MCF 10A (cell line): Measurements from ENCODE around the gene SLC7A5. TPM values are rescaled to one million over a fixed set of nuclear protein-coding genes. Genes with fewer than 3 reads are reported as not detected.
"Not testable (repeated sequence)": the region's sequence is repeated elsewhere in the genome, so short reads cannot be mapped to it uniquely, and the experiment has no call there.

Source experiments
- BruUV-seq: library from RNA; stranded (reverse); fragments of 400-500 nt; replicated peaks from 2 replicates; lab custom pipeline; 2021; lab: Mats Ljungman, UMichigan
- CTCF ChIA-PET: fragments of 300-600 bp; sonication (Branson Sonifier 250); formaldehyde crosslinking; extraction: SDS; loops from one replicate; lab custom pipeline; 2021; ENCODE audit warnings: antibody characterized with exemption, inconsistent platforms; lab: Yijun Ruan, JAX
- POLR2A ChIA-PET: fragments of 300-600, 350-650 bp; sonication (Branson Sonifier 250); formaldehyde crosslinking; extraction: SDS; loops from one replicate; lab custom pipeline; 2020; ENCODE audit warnings: antibody characterized with exemption, inconsistent platforms; lab: Yijun Ruan, JAX
- DNase-seq: peaks from one replicate; pipeline ENCODE4 v3.0.0-alpha.2; 2018; ENCODE audit not compliant: unreplicated experiment
- H3K27ac Mint-ChIP-seq: one replicate; pipeline ENCODE4 v1.8.0; 2022; ENCODE audit warnings: mild to moderate bottlenecking, low read depth, mixed read lengths; ENCODE audit not compliant: unreplicated experiment
- H3K27me3 Mint-ChIP-seq: one replicate; pipeline ENCODE4 v1.8.0; 2022; ENCODE audit warnings: mixed read lengths; ENCODE audit not compliant: insufficient read depth, unreplicated experiment
- H3K36me3 Mint-ChIP-seq: one replicate; pipeline ENCODE4 v1.8.0; 2022; ENCODE audit warnings: mild to moderate bottlenecking, moderate library complexity, mixed read lengths; ENCODE audit not compliant: insufficient read depth, unreplicated experiment
- H3K4me1 Mint-ChIP-seq: one replicate; pipeline ENCODE4 v1.8.0; 2022; ENCODE audit warnings: mixed read lengths; ENCODE audit not compliant: insufficient read depth, unreplicated experiment
- H3K4me3 Mint-ChIP-seq: one replicate; pipeline ENCODE4 v1.8.0; 2022; ENCODE audit warnings: mild to moderate bottlenecking, moderate library complexity, mixed read lengths; ENCODE audit not compliant: unreplicated experiment
- H3K9me3 Mint-ChIP-seq: one replicate; pipeline ENCODE4 v1.8.0; 2022; ENCODE audit warnings: mixed read lengths; ENCODE audit not compliant: unreplicated experiment
- intact Hi-C: fragments of 100-400 bp; cut with micrococcal nuclease; formaldehyde crosslinking; loops from 2 replicates; pipeline ENCODE4 v1.14.1; 2022
- total RNA-seq: library from RNA; stranded (reverse); gene quantifications from 2 replicates; pipeline ENCODE4 v1.2.3, GENCODE V29; 2022
- TF ChIP-seq, protein P1 (sequence below): fragments of 200-600 bp; IDR thresholded peaks from one replicate; pipeline ENCODE4 v1.8.0; 2022; ENCODE audit warnings: antibody characterized with exemption, mild to moderate bottlenecking; ENCODE audit not compliant: unreplicated experiment

The SLC7A5 gene
- total RNA-seq, 1 experiment from 2014 or later: 1,007 TPM

GRCh38 chr16:87825842-87826120 is 43.5 kb downstream of the SLC7A5 start:
- peaks cover 13% of the 10 kb centered on the region for H3K4me1 Mint-ChIP-seq
- ChIA-PET POLR2A (interaction anchor here (0.8 to 5.9 kb wide), 10 partner anchors 10 to 47 kb away, joined by 3 to 65 read pairs (median 6); no protein-coding TSS in a partner anchor), CTCF (interaction anchor here (1.2 to 2.1 kb wide), 2 partner anchors 35 to 47 kb away, joined by 4 to 11 read pairs; no protein-coding TSS in a partner anchor)
- H3K4me3 Mint-ChIP-seq, intact Hi-C loops, H3K9me3 Mint-ChIP-seq, H3K27ac Mint-ChIP-seq, DNase-seq, BruUV-seq, H3K27me3 Mint-ChIP-seq: not testable (repeated sequence)
- peaks cover 60% of the 10 kb centered on the region for H3K36me3 Mint-ChIP-seq

GRCh38 chr16:87824991-87825841 is 44.1 kb downstream of the SLC7A5 start:
- BruUV-seq: no TSS peak
- ChIA-PET POLR2A (interaction anchor here (0.6 to 5.9 kb wide), 11 partner anchors 9 to 1170 kb away, joined by 3 to 65 read pairs (median 3); no protein-coding TSS in a partner anchor), CTCF (interaction anchor here (1.2 to 2.1 kb wide), 2 partner anchors 35 to 46 kb away, joined by 4 to 11 read pairs; no protein-coding TSS in a partner anchor)
- H3K27ac Mint-ChIP-seq: no peak overlapping the region
- intact Hi-C loops: loop anchor here (5.0 kb wide), 1 partner anchor 48 kb away; no protein-coding TSS in a partner anchor
- no peaks in the 10 kb centered on the region for H3K9me3 Mint-ChIP-seq
- peaks cover 13% of the 10 kb centered on the region for H3K4me1 Mint-ChIP-seq
- H3K27me3 Mint-ChIP-seq: no peaks in the 10 kb centered on the region
- no peak for DNase-seq
- peaks cover 54% of the 10 kb centered on the region for H3K36me3 Mint-ChIP-seq
- TF ChIP-seq, protein P1, sequence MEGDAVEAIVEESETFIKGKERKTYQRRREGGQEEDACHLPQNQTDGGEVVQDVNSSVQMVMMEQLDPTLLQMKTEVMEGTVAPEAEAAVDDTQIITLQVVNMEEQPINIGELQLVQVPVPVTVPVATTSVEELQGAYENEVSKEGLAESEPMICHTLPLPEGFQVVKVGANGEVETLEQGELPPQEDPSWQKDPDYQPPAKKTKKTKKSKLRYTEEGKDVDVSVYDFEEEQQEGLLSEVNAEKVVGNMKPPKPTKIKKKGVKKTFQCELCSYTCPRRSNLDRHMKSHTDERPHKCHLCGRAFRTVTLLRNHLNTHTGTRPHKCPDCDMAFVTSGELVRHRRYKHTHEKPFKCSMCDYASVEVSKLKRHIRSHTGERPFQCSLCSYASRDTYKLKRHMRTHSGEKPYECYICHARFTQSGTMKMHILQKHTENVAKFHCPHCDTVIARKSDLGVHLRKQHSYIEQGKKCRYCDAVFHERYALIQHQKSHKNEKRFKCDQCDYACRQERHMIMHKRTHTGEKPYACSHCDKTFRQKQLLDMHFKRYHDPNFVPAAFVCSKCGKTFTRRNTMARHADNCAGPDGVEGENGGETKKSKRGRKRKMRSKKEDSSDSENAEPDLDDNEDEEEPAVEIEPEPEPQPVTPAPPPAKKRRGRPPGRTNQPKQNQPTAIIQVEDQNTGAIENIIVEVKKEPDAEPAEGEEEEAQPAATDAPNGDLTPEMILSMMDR: no peak
- no peak overlapping the region for H3K4me3 Mint-ChIP-seq

DNA sequence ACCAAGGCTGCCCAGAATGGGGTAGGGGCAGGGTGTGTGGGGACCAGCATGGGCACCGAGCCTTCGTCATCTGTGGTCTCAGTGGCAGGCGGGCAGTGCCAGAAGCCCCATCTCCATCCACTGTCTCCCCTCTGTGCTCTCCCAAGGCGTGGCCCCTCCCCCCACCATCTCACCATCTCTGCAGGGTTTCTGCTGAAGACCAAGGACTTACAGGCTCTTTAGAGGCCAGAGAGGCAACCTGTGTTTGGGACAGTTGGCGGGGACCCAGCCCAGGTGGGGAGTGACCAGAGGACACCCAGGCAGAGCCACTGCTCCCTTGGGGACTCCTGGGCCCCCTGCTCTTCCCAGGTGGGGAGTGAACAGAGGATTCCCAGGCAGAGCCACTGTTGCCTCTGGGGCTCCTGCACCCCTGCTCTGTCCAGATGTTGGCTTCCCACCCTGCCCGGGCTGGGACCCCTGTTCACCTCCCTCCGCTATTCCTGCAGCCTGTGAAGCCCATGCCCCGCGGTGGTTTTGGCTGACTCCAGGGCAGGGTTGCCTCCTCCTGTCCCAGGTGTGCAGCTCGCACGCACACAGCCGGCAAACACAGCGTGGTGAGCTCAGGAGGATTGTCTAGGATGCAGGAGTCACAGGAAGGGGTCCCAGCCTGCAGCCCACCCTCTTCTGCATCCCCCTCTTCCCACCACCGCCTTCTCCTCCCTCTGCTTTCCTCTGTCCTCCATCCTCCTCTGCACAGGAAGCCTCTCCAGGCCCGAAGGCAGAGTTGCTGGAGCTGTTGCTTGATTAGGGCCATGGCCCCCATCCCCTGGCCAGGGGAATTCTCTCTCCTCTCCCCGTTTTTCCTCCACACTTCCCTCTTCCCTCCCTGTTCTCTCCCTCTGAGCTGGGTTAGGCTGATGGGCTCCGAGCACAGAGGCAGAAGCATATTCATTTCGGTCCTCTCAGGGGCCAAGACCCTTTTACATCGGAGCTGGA is 45.0 kb downstream of the SLC7A5 start:
- BruUV-seq: no TSS peak
- intact Hi-C loops: loop anchor here (5.0 kb wide), 1 partner anchor 47 kb away; no protein-coding TSS in a partner anchor
- no peak overlapping the region for H3K27ac Mint-ChIP-seq
- no peak for DNase-seq
- peaks cover 13% of the 10 kb centered on the region for H3K4me1 Mint-ChIP-seq
- H3K27me3 Mint-ChIP-seq: no peaks in the 10 kb centered on the region
- ChIA-PET CTCF (interaction anchor here (0.7 to 2.1 kb wide), 3 partner anchors 32 to 45 kb away, joined by 3 to 11 read pairs (median 4); no protein-coding TSS in a partner anchor), POLR2A (interaction anchor here (0.6 to 5.9 kb wide), 7 partner anchors 10 to 1171 kb away, joined by 3 to 65 read pairs (median 8); no protein-coding TSS in a partner anchor)
- TF ChIP-seq, protein P1: no peak
- H3K36me3 Mint-ChIP-seq: peaks cover 45% of the 10 kb centered on the region
- no peak overlapping the region for H3K4me3 Mint-ChIP-seq
- no peaks in the 10 kb centered on the region for H3K9me3 Mint-ChIP-seq
